Transverse colon (tissue), 4 donors: ENCODE results near the gene UBXN1.

Experiments used
- CTCF ChIP-seq, 5 experiments: fragments of 200-600 bp in 3 of 5; fragments of 450-650 bp in 2 of 5; sonication (generic) in 3 of 5; IDR thresholded peaks; 1 replicate in 2 of 5; 2 replicates in 3 of 5; pipeline ENCODE4 v1.5.1; 2016 to 2017; ENCODE audit warnings: antibody characterized with exemption in 5 of 5, inconsistent platforms in 3 of 5, mild to moderate bottlenecking in 2 of 5, moderate library complexity in 1 of 5
- EP300 ChIP-seq: sonication (generic); formaldehyde crosslinking; IDR thresholded peaks from one replicate; pipeline ENCODE4 v1.6.1; 2017; ENCODE audit warnings: antibody characterized with exemption, low read depth
- POLR2A ChIP-seq: fragments of 450-650 bp; IDR thresholded peaks from one replicate; pipeline ENCODE4 v1.6.1; 2016; ENCODE audit warnings: antibody characterized with exemption, mild to moderate bottlenecking, moderate library complexity
- POLR2AphosphoS5 ChIP-seq, 3 donors: sonication (generic); formaldehyde crosslinking; IDR thresholded peaks; one replicate each; pipeline ENCODE4 v1.6.1; 2016; ENCODE audit warnings: antibody characterized with exemption in 3 of 3

GRCh38 chr11:62669420-62670161 lies 9.3 kb downstream of the UBXN1 start:
- TF ChIP-seq EP300 (no peak), CTCF (IDR thresholded peaks at IDR 0.05) (no peak), POLR2A (no peak), POLR2AphosphoS5 (IDR thresholded peaks at IDR 0.05) (no peak)
